ENCODE data around the gene OR52L1. TPM values are rescaled to one million over a fixed set of nuclear protein-coding genes. Genes with fewer than 3 reads are reported as not detected.

The OR52L1 gene
- total and polyA plus RNA-seq, 4 experiments from 2014 or later, result not detected

GRCh38 chr11:5941951-5942350 lies 44.8 kb downstream of the OR52L1 start, which contains the start of gene OR56A3:
OR56A3 (plus strand) TSS chr11:5942251; CDS start chr11:5947347, 5,096 bp downstream.
- Histone ChIP-seq H3K27me3 (ENCODE audit: insufficient read depth, low read length) (no peaks in the 10 kb centered on the region), H3K4me1 (ENCODE audit: insufficient read depth, low read length) (no peaks in the 10 kb centered on the region), H3K36me3 (ENCODE audit: insufficient read depth, low read length) (no peaks in the 10 kb centered on the region), H3K27ac (ENCODE audit: low read depth, low read length) (no peak within 1 kb of the TSS), H3K9me3 (ENCODE audit: control insufficient read depth in 1 of 2, low read length in 2 of 2) (no peaks in the 10 kb centered on the region), H3K4me3 (ENCODE audit: low read length in 2 of 2) (no peak within 1 kb of the TSS)
- no peak for DNase-seq
- ChIA-PET POLR2A (ENCODE audit: partially characterized antibody) (no interaction called here), CTCF (ENCODE audit: partially characterized antibody) (no interaction called here)
- Mint-ChIP-seq H3K4me1 (no peaks in the 10 kb centered on the region), H3K9me3 (peaks cover 0 to 2% (median 0%) of the 10 kb centered on the region in 8 donors), H3K27ac (no peak within 1 kb of the TSS), H3K27me3 (peaks cover 0 to 9% of the 10 kb centered on the region in 2 donors), H3K36me3 (no peaks in the 10 kb centered on the region), H3K4me3 (no peak within 1 kb of the TSS)
- intact Hi-C loops (cut with micrococcal nuclease), result no loop called here

GRCh38 chr11:5940748-5941147 lies 46.0 kb downstream of the OR52L1 start:
- ChIA-PET POLR2A (ENCODE audit: partially characterized antibody) (no interaction called here), CTCF (ENCODE audit: partially characterized antibody) (no interaction called here)

GRCh38 chr11:5938603-5938965 lies 48.2 kb downstream of the OR52L1 start:
- no peak for DNase-seq
- Histone ChIP-seq H3K36me3 (ENCODE audit: insufficient read depth, low read length) (no peaks in the 10 kb centered on the region), H3K4me3 (ENCODE audit: low read length in 2 of 2) (no peak overlapping the region), H3K4me1 (ENCODE audit: insufficient read depth, low read length) (no peaks in the 10 kb centered on the region), H3K27ac (ENCODE audit: low read depth, low read length) (no peak overlapping the region), H3K27me3 (ENCODE audit: insufficient read depth, low read length) (no peaks in the 10 kb centered on the region), H3K9me3 (ENCODE audit: control insufficient read depth in 1 of 2, low read length in 2 of 2) (no peaks in the 10 kb centered on the region)
- Mint-ChIP-seq H3K4me1 (no peaks in the 10 kb centered on the region), H3K27ac (no peak overlapping the region), H3K36me3 (no peaks in the 10 kb centered on the region), H3K27me3 (peaks cover 0 to 6% of the 10 kb centered on the region in 2 donors), H3K4me3 (no peak overlapping the region), H3K9me3 (peaks cover 0 to 2% (median 0%) of the 10 kb centered on the region in 8 donors)
- ChIA-PET CTCF (ENCODE audit: partially characterized antibody) (no interaction called here), POLR2A (ENCODE audit: partially characterized antibody) (no interaction called here)
- intact Hi-C loops (cut with micrococcal nuclease), result no loop called here

More at GRCh38 chr11:5940748-5941147, 46.0 kb downstream of the OR52L1 start:
- Mint-ChIP-seq H3K27me3 (peaks cover 0 to 9% of the 10 kb centered on the region in 2 donors), H3K27ac (no peak overlapping the region), H3K4me3 (no peak overlapping the region), H3K9me3 (peaks cover 0 to 2% (median 0%) of the 10 kb centered on the region in 8 donors), H3K4me1 (no peaks in the 10 kb centered on the region), H3K36me3 (no peaks in the 10 kb centered on the region)
- H3K4me3 ChIP-seq (ENCODE audit: low read length in 2 of 2), result no peak overlapping the region
- DNase-seq, result no peak
- no peaks in the 10 kb centered on the region for H3K36me3 ChIP-seq (ENCODE audit: insufficient read depth, low read length)
- no peak overlapping the region for H3K27ac ChIP-seq (ENCODE audit: low read depth, low read length)
- H3K9me3 ChIP-seq (ENCODE audit: control insufficient read depth in 1 of 2, low read length in 2 of 2), result no peaks in the 10 kb centered on the region
- no peaks in the 10 kb centered on the region for H3K27me3 ChIP-seq (ENCODE audit: insufficient read depth, low read length)
- intact Hi-C loops (cut with micrococcal nuclease), result no loop called here
- H3K4me1 ChIP-seq (ENCODE audit: insufficient read depth, low read length), result no peaks in the 10 kb centered on the region

- ChIA-PET CTCF (ENCODE audit: partially characterized antibody) (no interaction called here), POLR2A (ENCODE audit: partially characterized antibody) (no interaction called here)
- Mint-ChIP-seq H3K27me3 (peaks cover 0 to 5% of the 10 kb centered on the region in 2 donors), H3K4me1 (no peaks in the 10 kb centered on the region), H3K27ac (no peak overlapping the region), H3K4me3 (peak overlapping the region in 1 of 8 donors; percentile 3), H3K36me3 (no peaks in the 10 kb centered on the region), H3K9me3 (peaks cover 0 to 3% (median 0%) of the 10 kb centered on the region in 8 donors)
- H3K27me3 ChIP-seq (ENCODE audit: insufficient read depth, low read length), result no peaks in the 10 kb centered on the region
- H3K27ac ChIP-seq (ENCODE audit: low read depth, low read length), result no peak overlapping the region
- no peaks in the 10 kb centered on the region for H3K4me1 ChIP-seq (ENCODE audit: insufficient read depth, low read length)
- H3K9me3 ChIP-seq (ENCODE audit: control insufficient read depth in 1 of 2, low read length in 2 of 2), result no peaks in the 10 kb centered on the region
- H3K4me3 ChIP-seq (ENCODE audit: low read length in 2 of 2), result no peak overlapping the region
- no peak for DNase-seq
- intact Hi-C loops (cut with micrococcal nuclease), result no loop called here
- H3K36me3 ChIP-seq (ENCODE audit: insufficient read depth, low read length), result no peaks in the 10 kb centered on the region
Measured at GRCh38 chr11:5937868-5938602, 48.8 kb downstream of the OR52L1 start.

Other genes with a start within 250 kb of the OR52L1 start
- 1 to 10 TPM; 1.6 to 2.2 TPM for gene OR52N4, start 232.7 kb downstream of the OR52L1 start, total RNA-seq
- gene OR52N4, start 232.7 kb downstream of the OR52L1 start, polyA plus RNA-seq, result under 1 TPM; 0.50 to 0.60 TPM
- gene OR52N5, start 203.6 kb downstream of the OR52L1 start, total RNA-seq, result not detected
- gene OR52N5, start 203.6 kb downstream of the OR52L1 start, polyA plus RNA-seq, result not detected
- not detected for gene OR52N1, start 195.7 kb downstream of the OR52L1 start, total RNA-seq
- not detected for gene OR52N1, start 195.7 kb downstream of the OR52L1 start, polyA plus RNA-seq
- not detected for gene OR52N2, start 178.1 kb downstream of the OR52L1 start, total RNA-seq
- gene OR52N2, start 178.1 kb downstream of the OR52L1 start, polyA plus RNA-seq, result not detected
- gene OR52E6, start 145.1 kb downstream of the OR52L1 start, total RNA-seq, result not detected
- not detected for gene OR52E6, start 145.1 kb downstream of the OR52L1 start, polyA plus RNA-seq
- gene OR52E8, start 129.3 kb downstream of the OR52L1 start, total RNA-seq, result not detected
- gene OR52E8, start 129.3 kb downstream of the OR52L1 start, polyA plus RNA-seq, result not detected
- gene OR52E4, start 106.4 kb downstream of the OR52L1 start, total RNA-seq, result not detected
- not detected for gene OR52E4, start 106.4 kb downstream of the OR52L1 start, polyA plus RNA-seq
- gene OR52E5, start 93.8 kb downstream of the OR52L1 start, total RNA-seq, result not detected
- gene OR52E5, start 93.8 kb downstream of the OR52L1 start, polyA plus RNA-seq, result not detected
- not detected for gene OR56A3, start 44.7 kb downstream of the OR52L1 start, total RNA-seq
- not detected for gene OR56A3, start 44.7 kb downstream of the OR52L1 start, polyA plus RNA-seq
- gene OR56A5, start 18.5 kb downstream of the OR52L1 start, total RNA-seq, result not detected
- gene OR56A5, start 18.5 kb downstream of the OR52L1 start, polyA plus RNA-seq, result not detected
- gene OR56A4, start 20.0 kb upstream of the OR52L1 start, total RNA-seq, result not detected
- not detected for gene OR56A4, start 20.0 kb upstream of the OR52L1 start, polyA plus RNA-seq
- gene OR56A1, start 43.8 kb upstream of the OR52L1 start, total RNA-seq, result not detected
- not detected for gene OR56A1, start 43.8 kb upstream of the OR52L1 start, polyA plus RNA-seq
- not detected for gene OR56B4, start 120.7 kb upstream of the OR52L1 start, total RNA-seq
- not detected for gene OR56B4, start 120.7 kb upstream of the OR52L1 start, polyA plus RNA-seq
- not detected for gene OR52B2, start 183.3 kb upstream of the OR52L1 start, total RNA-seq
- not detected for gene OR52B2, start 183.3 kb upstream of the OR52L1 start, polyA plus RNA-seq
- gene OR52W1, start 212.2 kb upstream of the OR52L1 start, total RNA-seq, result not detected
- gene OR52W1, start 212.2 kb upstream of the OR52L1 start, polyA plus RNA-seq, result not detected
- gene C11orf42, start 218.6 kb upstream of the OR52L1 start, total RNA-seq, result not detected
- not detected for gene C11orf42, start 218.6 kb upstream of the OR52L1 start, polyA plus RNA-seq
- 10 to 100 TPM; 48.7 to 50.8 TPM for gene FHIP1B, start 247.7 kb upstream of the OR52L1 start, total RNA-seq
- 10 to 100 TPM; 12.0 to 16.7 TPM for gene FHIP1B, start 247.7 kb upstream of the OR52L1 start, polyA plus RNA-seq

Measured in CD4-positive, alpha-beta memory T cell (primary cell).